GM23338 (cell line): ENCODE measurements around the gene MADCAM1. TPM values are rescaled to one million over a fixed set of nuclear protein-coding genes. Genes with fewer than 3 reads are reported as not detected.

Experiments used
- ATAC-seq: fragments of 200-7000 bp; cut with Tn5 transposase; 3 replicates; pipeline ENCODE4 v1.9.1; 2020
- DNase-seq: peaks from one replicate; pipeline ENCODE4 v3.0.0-alpha.2; 2015; ENCODE audit warnings: low spot score
- H2AFZ ChIP-seq: fragments of 200-600 bp; sonication (generic); 2 replicates; pipeline ENCODE4 v1.8.0; 2016; ENCODE audit warnings: antibody characterized with exemption, mild to moderate bottlenecking, moderate library complexity
- H3F3A ChIP-seq: fragments of 200-600 bp; sonication (generic); replicated peaks from 2 replicates; pipeline ENCODE4 v1.8.0; 2017; ENCODE audit warnings: antibody characterized with exemption, mixed run types, low read depth
- H3K27ac ChIP-seq: fragments of 200-600 bp; sonication (generic); 2 replicates; pipeline ENCODE4 v1.6.1; 2016; ENCODE audit warnings: low read depth
- H3K27me3 ChIP-seq: fragments of 200-600 bp; sonication (generic); 2 replicates; pipeline ENCODE4 v1.8.0; 2016; ENCODE audit warnings: mild to moderate bottlenecking, mixed run types, moderate library complexity; ENCODE audit not compliant: insufficient read depth
- H3K36me3 ChIP-seq: fragments of 200-600 bp; sonication (generic); 2 replicates; pipeline ENCODE4 v1.8.0; 2016; ENCODE audit warnings: mild to moderate bottlenecking; ENCODE audit not compliant: insufficient read depth
- H3K4me1 ChIP-seq: fragments of 200-600 bp; sonication (generic); 2 replicates; pipeline ENCODE4 v1.8.0; 2016; ENCODE audit warnings: mild to moderate bottlenecking, moderate library complexity; ENCODE audit not compliant: insufficient read depth
- H3K4me2 ChIP-seq: fragments of 200-600 bp; sonication (generic); 2 replicates; pipeline ENCODE4 v1.7.1; 2017; ENCODE audit warnings: mixed run types
- H3K4me3 ChIP-seq: fragments of 200-600 bp; sonication (generic); 2 replicates; pipeline ENCODE4 v1.6.1; 2016; ENCODE audit warnings: mixed run types
- H3K79me2 ChIP-seq: fragments of 200-600 bp; sonication (generic); replicated peaks from 2 replicates; pipeline ENCODE4 v1.8.0; 2017; ENCODE audit warnings: mild to moderate bottlenecking; ENCODE audit not compliant: insufficient read depth
- H3K9me2 ChIP-seq: fragments of 200-600 bp; sonication (generic); 2 replicates; pipeline ENCODE4 v1.8.0; 2017; ENCODE audit not compliant: insufficient read depth
- H4K20me1 ChIP-seq: fragments of 200-600 bp; sonication (generic); replicated peaks from 2 replicates; pipeline ENCODE4 v1.8.0; 2017; ENCODE audit warnings: mild to moderate bottlenecking; ENCODE audit not compliant: insufficient read depth
- H3K27ac Mint-ChIP-seq: 2 replicates; pipeline ENCODE4 v1.8.0; 2020; ENCODE audit warnings: inconsistent platforms, mild to moderate bottlenecking, moderate library complexity, mixed read lengths
- H3K27me3 Mint-ChIP-seq: 3 replicates; pipeline ENCODE4 v1.8.0; 2022; ENCODE audit warnings: low read depth, mild to moderate bottlenecking, moderate library complexity, mixed read lengths, inconsistent platforms; ENCODE audit not compliant: insufficient read depth, poor library complexity
- H3K36me3 Mint-ChIP-seq: 3 replicates; pipeline ENCODE4 v1.8.0; 2021; ENCODE audit warnings: low read depth, mild to moderate bottlenecking, inconsistent platforms, moderate library complexity, mixed read lengths
- H3K4me1 Mint-ChIP-seq: 3 replicates; pipeline ENCODE4 v1.8.0; 2020; ENCODE audit warnings: mild to moderate bottlenecking, inconsistent platforms, mixed read lengths
- H3K4me3 Mint-ChIP-seq: 3 replicates; pipeline ENCODE4 v1.8.0; 2021; ENCODE audit warnings: moderate library complexity, mild to moderate bottlenecking, inconsistent platforms, mixed read lengths
- H3K9me3 Mint-ChIP-seq: 3 replicates; pipeline ENCODE4 v1.8.0; 2020; ENCODE audit warnings: moderate library complexity, mild to moderate bottlenecking, inconsistent platforms, mixed read lengths
- CREB1 ChIP-seq: fragments of 250-450 bp; sonication (Bioruptor Pico); IDR thresholded peaks from 2 replicates; pipeline ENCODE4 v1.5.0; 2020; ENCODE audit warnings: low read depth, mild to moderate bottlenecking, moderate library complexity
- JUNB ChIP-seq: IDR thresholded peaks from one replicate; pipeline ENCODE4 v1.6.1; 2016; ENCODE audit warnings: antibody characterized with exemption; ENCODE audit not compliant: unreplicated experiment
- NANOG ChIP-seq: IDR thresholded peaks from 2 replicates; pipeline ENCODE4 v1.6.1; 2016; ENCODE audit warnings: antibody characterized with exemption, borderline replicate concordance
- POLR2AphosphoS5 ChIP-seq: IDR thresholded peaks from 2 replicates; pipeline ENCODE4 v1.6.1; 2016; ENCODE audit warnings: antibody characterized with exemption, low read depth
- ZNF114 ChIP-seq: fragments of 250-450 bp; sonication (Bioruptor Pico); IDR thresholded peaks from 2 replicates; pipeline ENCODE4 v1.5.0; 2020; ENCODE audit warnings: mild to moderate bottlenecking, moderate library complexity
- ZNF331 ChIP-seq: fragments of 250-450 bp; sonication (Bioruptor Pico); IDR thresholded peaks from 2 replicates; pipeline ENCODE4 v1.5.0; 2020; ENCODE audit warnings: low read depth, mild to moderate bottlenecking, moderate library complexity
- polyA plus RNA-seq: library from polyadenylated mRNA; unstranded; fragments of >200 nt; fragmentation: Nextera tagmentation; extraction: Ambion mirVana; gene quantifications from 2 replicates; pipeline ENCODE4 v1.2.1, GENCODE V29; 2016
- total RNA-seq: library from RNA; depleted of rRNA; stranded (reverse); fragments of >200 nt; shearing (Covaris generic); gene quantifications from 2 replicates; pipeline ENCODE4 v1.2.3, GENCODE V29; 2014
- TF ChIP-seq, protein P1 (sequence below): IDR thresholded peaks from 2 replicates; pipeline ENCODE4 v1.6.1; 2016; ENCODE audit warnings: antibody characterized with exemption

The MADCAM1 gene
- total and polyA plus RNA-seq, 2 experiments from 2014 or later, result 2.1 to 2.5 TPM

DNA sequence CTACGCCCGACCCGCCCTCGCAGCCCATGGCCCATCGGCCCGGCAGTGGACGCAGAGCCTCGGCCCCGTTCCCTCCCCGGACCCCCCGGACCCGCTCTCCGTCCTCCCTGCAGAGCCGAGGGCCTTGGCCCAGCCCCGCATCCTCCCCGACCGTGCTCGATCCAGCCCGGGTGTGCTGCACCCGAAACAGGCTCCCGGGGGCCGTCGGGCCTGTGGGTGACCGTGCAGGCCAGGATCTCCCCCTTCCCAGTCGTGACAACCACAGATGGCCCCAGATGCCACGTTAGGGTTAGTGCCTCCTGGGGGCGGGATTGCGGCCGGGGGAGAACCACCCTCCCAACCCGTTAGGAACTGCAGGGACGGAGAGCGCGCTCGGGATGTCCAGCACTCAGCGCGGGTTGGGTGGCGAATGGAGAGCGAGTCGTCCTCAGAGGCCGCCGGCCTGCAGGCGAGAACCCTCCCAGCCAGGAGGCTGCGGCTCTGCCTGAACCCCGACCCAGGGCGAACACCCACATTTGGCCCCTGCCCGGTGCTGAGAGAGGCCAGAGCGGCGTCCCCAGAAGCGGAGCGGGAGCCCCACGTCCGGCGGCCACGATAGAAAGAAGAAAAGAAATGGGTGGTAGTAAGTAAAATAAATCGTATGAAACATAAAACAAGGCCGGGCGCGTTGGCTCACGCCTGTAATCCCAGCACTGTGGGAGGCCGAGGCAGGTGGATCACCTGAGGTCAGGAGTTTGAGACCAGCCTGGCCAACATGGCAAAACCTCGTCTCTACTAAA, 6.7 kb upstream of the MADCAM1 start:
- peak overlapping the region; percentile 79 for H3K4me3 Mint-ChIP-seq
- H3K79me2 ChIP-seq, result no peaks in the 10 kb centered on the region
- H3K4me2 ChIP-seq, result peak overlapping the region; percentile 92
- no peaks in the 10 kb centered on the region for H3K36me3 Mint-ChIP-seq
- peaks cover 12% of the 10 kb centered on the region for H3F3A ChIP-seq
- peaks cover 8% of the 10 kb centered on the region; the same call in 1 of the 2 replicates for H3K4me1 ChIP-seq
- H3K9me2 ChIP-seq, result no peaks in the 10 kb centered on the region
- peaks cover 26% of the 10 kb centered on the region for H3K27me3 Mint-ChIP-seq
- H3K27ac Mint-ChIP-seq, result no peak overlapping the region
- no peaks in the 10 kb centered on the region for H3K36me3 ChIP-seq
- peak overlapping the region; percentile 78; the same call in 1 of the 2 replicates for H2AFZ ChIP-seq
- peaks cover 9% of the 10 kb centered on the region for H3K9me3 Mint-ChIP-seq
- peaks cover 18% of the 10 kb centered on the region for H3K4me1 Mint-ChIP-seq
- DNase-seq (peak; percentile 72), ATAC-seq (peak; percentile 20)
- no peak for TF ChIP-seq ZNF114 (CRISPR knock-in tag)
- peak overlapping the region; percentile 86 for H3K4me3 ChIP-seq
- H4K20me1 ChIP-seq, result no peaks in the 10 kb centered on the region
- no peak overlapping the region for H3K27ac ChIP-seq
- peaks cover 6% of the 10 kb centered on the region; the same call in 1 of the 2 replicates for H3K27me3 ChIP-seq

DNA sequence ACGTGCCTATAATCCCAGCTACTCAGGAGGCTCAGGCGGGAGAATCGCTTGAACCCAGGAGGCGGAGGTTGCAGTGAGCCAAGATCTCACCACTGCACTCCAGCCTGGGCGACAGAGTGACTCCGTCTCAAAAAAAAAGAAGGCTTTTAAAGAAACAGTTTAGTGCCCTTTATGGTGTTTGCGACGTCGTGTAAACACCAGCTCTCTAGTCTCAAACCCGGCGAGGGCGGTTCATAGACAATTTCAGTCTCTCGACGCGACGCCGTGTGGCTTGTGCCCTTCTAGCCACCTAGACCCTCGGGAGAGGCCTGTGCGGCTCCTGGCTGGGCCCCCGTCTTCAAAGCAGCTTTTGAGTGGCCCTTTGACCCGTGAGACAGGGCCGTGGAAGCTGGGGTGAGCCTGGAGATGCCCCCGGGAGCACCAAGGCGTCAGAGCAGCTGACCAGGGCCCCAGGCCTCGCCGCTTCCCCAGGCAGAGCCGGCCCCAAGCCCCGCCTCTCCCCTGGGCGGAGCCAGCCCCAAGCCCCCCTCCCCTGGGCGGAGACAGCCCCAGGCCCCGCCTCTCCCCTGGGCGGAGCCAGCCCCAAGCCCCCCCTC, 5.0 kb upstream of the MADCAM1 start:
- no peaks in the 10 kb centered on the region for H3K9me2 ChIP-seq
- H3K4me1 ChIP-seq, result peaks cover 8% of the 10 kb centered on the region; the same call in 1 of the 2 replicates
- H3K4me2 ChIP-seq, result 0 out of 2 replicates have a peak overlapping the region, but pooled peaks have one; percentile 26
- Mint-ChIP-seq H3K9me3 (peaks cover 9% of the 10 kb centered on the region), H3K27me3 (peaks cover 25% of the 10 kb centered on the region), H3K4me1 (peaks cover 14% of the 10 kb centered on the region), H3K36me3 (no peaks in the 10 kb centered on the region), H3K4me3 (no peak overlapping the region), H3K27ac (no peak overlapping the region)
- no peaks in the 10 kb centered on the region for H3K79me2 ChIP-seq
- ATAC-seq, result no peak
- H2AFZ ChIP-seq, result no peak overlapping the region
- H3K4me3 ChIP-seq, result no peak overlapping the region
- DNase-seq, result peak; percentile 48
- H3K36me3 ChIP-seq, result no peaks in the 10 kb centered on the region
- H3K27me3 ChIP-seq, result peaks cover 11% of the 10 kb centered on the region
- no peaks in the 10 kb centered on the region for H4K20me1 ChIP-seq
- peaks cover 12% of the 10 kb centered on the region for H3F3A ChIP-seq
- TF ChIP-seq NANOG, result no peak
- TF ChIP-seq JUNB, result no peak
- TF ChIP-seq, protein P1, sequence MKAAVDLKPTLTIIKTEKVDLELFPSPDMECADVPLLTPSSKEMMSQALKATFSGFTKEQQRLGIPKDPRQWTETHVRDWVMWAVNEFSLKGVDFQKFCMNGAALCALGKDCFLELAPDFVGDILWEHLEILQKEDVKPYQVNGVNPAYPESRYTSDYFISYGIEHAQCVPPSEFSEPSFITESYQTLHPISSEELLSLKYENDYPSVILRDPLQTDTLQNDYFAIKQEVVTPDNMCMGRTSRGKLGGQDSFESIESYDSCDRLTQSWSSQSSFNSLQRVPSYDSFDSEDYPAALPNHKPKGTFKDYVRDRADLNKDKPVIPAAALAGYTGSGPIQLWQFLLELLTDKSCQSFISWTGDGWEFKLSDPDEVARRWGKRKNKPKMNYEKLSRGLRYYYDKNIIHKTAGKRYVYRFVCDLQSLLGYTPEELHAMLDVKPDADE, result no peak
- no peak for TF ChIP-seq CREB1 (CRISPR knock-in tag)
- H3K27ac ChIP-seq, result no peak overlapping the region

DNA sequence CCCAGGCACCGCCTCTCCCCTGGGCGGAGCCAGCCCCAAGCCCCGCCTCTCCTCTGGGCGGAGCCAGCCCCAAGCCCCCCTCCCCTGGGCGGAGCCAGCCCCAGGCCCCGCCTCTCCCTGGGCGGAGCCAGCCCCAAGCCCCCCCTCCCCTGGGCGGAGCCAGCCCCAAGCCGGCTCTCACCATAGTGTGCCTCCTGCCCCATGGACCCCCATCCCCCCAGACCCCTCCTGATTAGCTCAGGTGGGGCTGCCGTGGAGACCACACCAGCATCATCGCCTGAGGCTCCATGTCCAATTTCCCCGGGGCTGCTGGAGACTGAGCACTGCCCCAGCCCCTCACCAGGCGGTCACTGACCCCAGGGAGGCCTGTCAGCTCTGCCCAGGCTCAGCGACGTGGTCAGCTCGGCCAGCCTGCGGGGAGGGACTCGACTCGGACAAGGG, 4.2 kb upstream of the MADCAM1 start:
- Histone ChIP-seq H3K4me1 (peaks cover 8% of the 10 kb centered on the region; the same call in 1 of the 2 replicates), H2AFZ (no peak overlapping the region), H4K20me1 (no peaks in the 10 kb centered on the region), H3K9me2 (no peaks in the 10 kb centered on the region), H3F3A (peaks cover 12% of the 10 kb centered on the region), H3K27me3 (peaks cover 12% of the 10 kb centered on the region), H3K4me3 (no peak overlapping the region), H3K36me3 (no peaks in the 10 kb centered on the region), H3K4me2 (no peak overlapping the region), H3K79me2 (no peaks in the 10 kb centered on the region), H3K27ac (no peak overlapping the region)
- Mint-ChIP-seq H3K27ac (no peak overlapping the region), H3K9me3 (peaks cover 9% of the 10 kb centered on the region), H3K36me3 (no peaks in the 10 kb centered on the region), H3K4me3 (no peak overlapping the region), H3K27me3 (peaks cover 24% of the 10 kb centered on the region), H3K4me1 (peaks cover 13% of the 10 kb centered on the region)
- DNase-seq (peak; percentile 44), ATAC-seq (no peak)
- TF ChIP-seq POLR2AphosphoS5 (no peak), ZNF331 (CRISPR knock-in tag) (no peak), ZNF114 (CRISPR knock-in tag) (no peak), CREB1 (CRISPR knock-in tag) (no peak), NANOG (no peak)
- TF ChIP-seq, protein P1, result no peak
